ENCODE data around the gene RNF34.

Gene RNF34

DNA sequence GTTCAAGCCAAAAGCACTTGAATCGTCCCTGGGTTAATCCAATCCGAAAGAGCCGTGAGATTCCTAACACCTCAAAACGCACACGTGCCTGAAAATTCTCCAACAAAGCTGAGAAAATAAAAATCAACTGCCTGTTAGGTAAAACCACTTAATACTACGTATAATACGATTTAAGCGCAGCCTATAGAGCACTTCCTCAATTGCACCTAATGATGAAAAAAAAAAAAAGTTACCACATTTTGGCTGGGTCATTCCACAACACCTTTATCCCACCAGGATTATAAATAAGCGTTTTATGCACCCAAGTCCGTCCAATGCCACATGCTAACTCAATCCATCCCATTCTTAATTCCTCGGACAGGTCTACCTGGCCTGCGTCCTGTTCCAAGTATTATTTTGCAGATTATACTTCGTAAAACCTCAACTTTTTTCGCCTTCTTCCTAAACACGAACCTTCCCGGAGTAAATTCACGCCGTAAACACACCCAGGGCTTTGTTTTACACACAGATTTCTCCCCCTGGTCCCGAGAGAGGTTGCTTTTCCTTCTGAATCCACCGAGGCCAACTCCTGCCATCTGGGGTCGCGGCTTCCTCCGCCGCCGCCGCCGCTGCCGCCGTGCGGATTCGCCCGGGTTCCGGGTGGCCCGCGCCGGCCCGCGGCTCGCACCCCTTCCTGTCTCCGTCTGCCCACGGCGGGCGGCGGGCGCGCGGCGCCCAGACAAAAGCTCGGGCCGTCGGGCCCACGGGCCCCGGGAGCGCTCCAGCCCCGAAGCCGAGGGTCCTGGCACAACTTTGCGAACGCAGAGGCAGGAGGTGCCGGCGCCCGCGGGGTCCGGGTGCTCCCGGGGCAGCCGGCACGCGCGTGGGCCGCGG is 66.2 kb downstream of the RNF34 start:
- TF ChIP-seq YY1 (IDR thresholded peaks at IDR 0.05; ENCODE audit: low read depth) (no peak), TCF12 (IDR thresholded peaks at IDR 0.05; ENCODE audit: low read depth) (no peak), ZBTB7A (IDR thresholded peaks at IDR 0.05; ENCODE audit: low read depth) (no peak), TAF1 (IDR thresholded peaks at IDR 0.05; ENCODE audit: low read depth) (no peak), FOXM1 (IDR thresholded peaks at IDR 0.05; ENCODE audit: borderline replicate concordance, low read depth) (no peak), NFIC (IDR thresholded peaks at IDR 0.05) (no peak), CREB1 (IDR thresholded peaks at IDR 0.05; ENCODE audit: low read depth) (no peak), EP300 (IDR thresholded peaks at IDR 0.05; ENCODE audit: borderline replicate concordance) (no peak), TEAD4 (IDR thresholded peaks at IDR 0.05) (no peak), RAD21 (IDR thresholded peaks at IDR 0.05; ENCODE audit: low read depth) (no peak), EGR1 (IDR thresholded peaks at IDR 0.05) (no peak)
- TF ChIP-seq, protein P1, sequence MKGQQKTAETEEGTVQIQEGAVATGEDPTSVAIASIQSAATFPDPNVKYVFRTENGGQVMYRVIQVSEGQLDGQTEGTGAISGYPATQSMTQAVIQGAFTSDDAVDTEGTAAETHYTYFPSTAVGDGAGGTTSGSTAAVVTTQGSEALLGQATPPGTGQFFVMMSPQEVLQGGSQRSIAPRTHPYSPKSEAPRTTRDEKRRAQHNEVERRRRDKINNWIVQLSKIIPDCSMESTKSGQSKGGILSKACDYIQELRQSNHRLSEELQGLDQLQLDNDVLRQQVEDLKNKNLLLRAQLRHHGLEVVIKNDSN (IDR thresholded peaks at IDR 0.05), result no peak
- TF ChIP-seq, protein P2, sequence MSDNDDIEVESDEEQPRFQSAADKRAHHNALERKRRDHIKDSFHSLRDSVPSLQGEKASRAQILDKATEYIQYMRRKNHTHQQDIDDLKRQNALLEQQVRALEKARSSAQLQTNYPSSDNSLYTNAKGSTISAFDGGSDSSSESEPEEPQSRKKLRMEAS (IDR thresholded peaks at IDR 0.05), result no peak
- TF ChIP-seq, protein P3, sequence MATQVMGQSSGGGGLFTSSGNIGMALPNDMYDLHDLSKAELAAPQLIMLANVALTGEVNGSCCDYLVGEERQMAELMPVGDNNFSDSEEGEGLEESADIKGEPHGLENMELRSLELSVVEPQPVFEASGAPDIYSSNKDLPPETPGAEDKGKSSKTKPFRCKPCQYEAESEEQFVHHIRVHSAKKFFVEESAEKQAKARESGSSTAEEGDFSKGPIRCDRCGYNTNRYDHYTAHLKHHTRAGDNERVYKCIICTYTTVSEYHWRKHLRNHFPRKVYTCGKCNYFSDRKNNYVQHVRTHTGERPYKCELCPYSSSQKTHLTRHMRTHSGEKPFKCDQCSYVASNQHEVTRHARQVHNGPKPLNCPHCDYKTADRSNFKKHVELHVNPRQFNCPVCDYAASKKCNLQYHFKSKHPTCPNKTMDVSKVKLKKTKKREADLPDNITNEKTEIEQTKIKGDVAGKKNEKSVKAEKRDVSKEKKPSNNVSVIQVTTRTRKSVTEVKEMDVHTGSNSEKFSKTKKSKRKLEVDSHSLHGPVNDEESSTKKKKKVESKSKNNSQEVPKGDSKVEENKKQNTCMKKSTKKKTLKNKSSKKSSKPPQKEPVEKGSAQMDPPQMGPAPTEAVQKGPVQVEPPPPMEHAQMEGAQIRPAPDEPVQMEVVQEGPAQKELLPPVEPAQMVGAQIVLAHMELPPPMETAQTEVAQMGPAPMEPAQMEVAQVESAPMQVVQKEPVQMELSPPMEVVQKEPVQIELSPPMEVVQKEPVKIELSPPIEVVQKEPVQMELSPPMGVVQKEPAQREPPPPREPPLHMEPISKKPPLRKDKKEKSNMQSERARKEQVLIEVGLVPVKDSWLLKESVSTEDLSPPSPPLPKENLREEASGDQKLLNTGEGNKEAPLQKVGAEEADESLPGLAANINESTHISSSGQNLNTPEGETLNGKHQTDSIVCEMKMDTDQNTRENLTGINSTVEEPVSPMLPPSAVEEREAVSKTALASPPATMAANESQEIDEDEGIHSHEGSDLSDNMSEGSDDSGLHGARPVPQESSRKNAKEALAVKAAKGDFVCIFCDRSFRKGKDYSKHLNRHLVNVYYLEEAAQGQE (IDR thresholded peaks at IDR 0.05; ENCODE audit: low read depth), result no peak

DNA sequence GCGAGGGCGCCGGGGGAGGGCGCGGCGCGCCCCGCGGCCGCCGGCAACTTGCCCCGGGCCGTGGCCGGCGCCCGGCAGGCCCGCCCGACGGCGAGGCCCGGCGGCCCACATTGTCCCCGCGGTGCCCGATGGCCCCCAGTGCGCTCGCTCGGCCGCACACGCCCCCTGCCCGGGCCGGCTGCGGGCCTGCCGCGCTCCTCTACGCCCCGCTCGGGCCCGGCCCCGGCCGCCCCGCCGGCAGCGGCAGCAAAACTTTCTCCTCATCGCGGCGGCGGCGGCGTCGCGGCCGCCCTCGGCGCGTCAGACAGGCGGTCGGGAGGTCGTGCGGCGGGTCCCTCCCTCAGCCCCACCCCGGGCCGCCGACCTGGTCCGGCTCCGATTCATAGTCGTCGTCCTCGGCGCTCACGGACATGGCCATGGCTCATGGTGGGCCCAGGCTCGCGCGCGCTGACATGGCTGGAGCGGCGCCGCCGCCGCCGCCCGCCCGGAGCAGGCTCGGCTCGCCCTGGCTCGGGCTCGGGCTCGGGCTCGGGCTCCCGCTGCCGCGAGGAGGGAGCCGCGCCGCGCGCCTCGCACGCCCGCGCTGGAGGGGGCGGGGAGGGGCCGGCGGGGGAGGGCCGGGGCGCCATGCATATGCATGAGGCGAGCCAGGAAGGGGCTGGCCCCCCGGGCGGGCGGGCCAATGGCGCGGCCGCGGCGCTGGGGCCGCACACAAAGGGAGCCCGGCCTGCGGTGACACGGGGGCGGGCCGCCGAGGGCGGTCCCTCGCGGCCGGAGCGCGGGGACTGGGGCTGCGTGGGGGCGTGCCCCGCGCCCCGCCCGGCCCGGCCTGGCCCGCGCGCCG is 67.1 kb downstream of the RNF34 start:
- no peak for TF ChIP-seq CREB1 (IDR thresholded peaks at IDR 0.05; ENCODE audit: low read depth)
- no peak for TF ChIP-seq TEAD4 (IDR thresholded peaks at IDR 0.05)
- no peak for TF ChIP-seq FOXM1 (IDR thresholded peaks at IDR 0.05; ENCODE audit: borderline replicate concordance, low read depth)
- TF ChIP-seq YY1 (IDR thresholded peaks at IDR 0.05; ENCODE audit: low read depth), result peak; percentile 47
- TF ChIP-seq RAD21 (IDR thresholded peaks at IDR 0.05; ENCODE audit: low read depth), result no peak
- TF ChIP-seq, protein P1 (IDR thresholded peaks at IDR 0.05), result no peak
- no peak for TF ChIP-seq TAF1 (IDR thresholded peaks at IDR 0.05; ENCODE audit: low read depth)
- no peak for TF ChIP-seq EP300 (IDR thresholded peaks at IDR 0.05; ENCODE audit: borderline replicate concordance)
- TF ChIP-seq, protein P2 (IDR thresholded peaks at IDR 0.05), result peak; percentile 58
- no peak for TF ChIP-seq CEBPB (IDR thresholded peaks at IDR 0.05)
- TF ChIP-seq NFIC (IDR thresholded peaks at IDR 0.05), result no peak
- TF ChIP-seq ZBTB7A (IDR thresholded peaks at IDR 0.05; ENCODE audit: low read depth), result no peak
- no peak for TF ChIP-seq EGR1 (IDR thresholded peaks at IDR 0.05)

DNA sequence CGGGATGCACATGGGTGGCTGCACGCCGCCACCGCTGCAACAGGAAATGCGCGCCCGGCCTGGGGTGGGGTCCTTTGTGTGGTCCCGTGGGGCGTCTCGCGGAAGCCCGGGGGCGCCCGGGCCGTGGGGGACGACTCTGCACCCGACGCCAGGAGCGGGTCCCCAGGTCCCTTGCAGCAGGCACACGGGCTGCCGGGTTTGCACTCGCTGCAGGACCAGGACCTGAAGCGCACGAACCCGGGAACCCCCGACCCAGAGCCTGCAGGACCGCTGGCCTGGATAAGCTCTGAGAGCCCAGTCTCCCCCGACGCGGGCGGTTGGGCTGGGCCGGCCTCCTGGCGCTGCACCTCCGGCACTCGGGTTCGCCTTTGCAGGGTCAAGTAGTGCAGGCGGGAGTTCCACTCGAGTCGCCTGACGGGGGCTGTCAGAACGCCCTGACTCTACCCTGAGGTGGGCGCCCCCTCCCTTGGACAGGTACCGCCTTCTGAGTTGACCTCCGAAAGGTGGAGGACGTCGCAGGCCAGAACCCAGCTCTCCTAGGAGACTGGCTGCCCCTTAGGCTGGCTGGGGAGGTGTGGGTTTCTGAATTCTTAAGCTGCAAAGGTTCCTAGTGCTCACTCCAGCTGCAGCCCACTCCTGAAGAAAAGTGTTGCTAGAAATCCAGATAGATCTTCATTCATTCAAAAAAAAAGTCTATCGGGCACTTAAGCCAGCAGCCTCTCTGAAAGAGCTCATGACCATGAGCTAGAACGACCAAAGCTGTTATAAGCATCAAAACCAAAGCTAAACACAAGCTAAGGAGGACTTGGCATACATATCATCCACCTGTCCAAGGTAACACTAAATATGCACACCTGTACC is 68.0 kb downstream of the RNF34 start:
- 0 out of 2 replicates have a peak, but pooled peaks have one; percentile 18 for TF ChIP-seq EP300 (IDR thresholded peaks at IDR 0.05; ENCODE audit: borderline replicate concordance)
- TF ChIP-seq ZBTB7A (IDR thresholded peaks at IDR 0.05; ENCODE audit: low read depth), result peak; percentile 92
- no peak for TF ChIP-seq CEBPB (IDR thresholded peaks at IDR 0.05)
- 0 out of 2 replicates have a peak, but pooled peaks have one; percentile 29 for TF ChIP-seq TAF1 (IDR thresholded peaks at IDR 0.05; ENCODE audit: low read depth)

DNA sequence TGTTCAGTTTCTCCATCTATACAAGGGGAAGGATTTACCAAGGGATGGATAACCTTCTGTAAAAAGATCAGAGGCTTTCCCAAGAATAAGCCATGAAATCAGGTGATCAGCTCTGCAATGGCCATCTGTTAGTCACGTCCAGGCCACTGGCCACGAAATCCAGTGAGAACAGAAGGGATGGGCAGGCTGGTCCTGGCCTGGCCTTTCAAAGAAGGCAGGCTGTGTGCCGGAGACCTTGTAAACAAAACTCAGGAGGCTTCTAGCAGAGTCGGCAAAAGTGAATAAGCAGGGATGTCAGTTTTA is 68.5 kb downstream of the RNF34 start:
- TF ChIP-seq NFIC (IDR thresholded peaks at IDR 0.05) (no peak), YY1 (IDR thresholded peaks at IDR 0.05; ENCODE audit: low read depth) (no peak)

DNA sequence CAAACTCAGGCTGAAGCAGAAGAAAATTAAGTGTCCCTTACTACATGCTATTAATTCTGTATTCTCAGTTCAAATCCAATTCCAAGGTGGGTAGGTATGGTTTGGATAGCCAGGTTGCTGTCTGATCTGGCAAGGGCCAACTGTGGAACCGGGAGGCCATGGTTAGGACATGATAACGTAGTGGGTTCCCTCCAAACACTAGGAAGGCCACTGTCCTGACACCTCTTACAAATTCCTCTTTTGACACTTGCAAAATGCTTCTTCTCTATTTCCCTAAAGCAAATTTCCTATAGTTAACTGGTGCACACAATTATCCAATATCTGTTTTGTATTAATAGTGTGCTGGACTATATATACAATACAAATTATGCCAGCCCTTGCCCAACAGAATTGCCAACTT is 70.8 kb downstream of the RNF34 start:
- TF ChIP-seq, protein P1 (IDR thresholded peaks at IDR 0.05), result no peak
- TF ChIP-seq TAF1 (IDR thresholded peaks at IDR 0.05; ENCODE audit: low read depth) (no peak), YY1 (IDR thresholded peaks at IDR 0.05; ENCODE audit: low read depth) (no peak), ZBTB7A (IDR thresholded peaks at IDR 0.05; ENCODE audit: low read depth) (no peak), TCF12 (IDR thresholded peaks at IDR 0.05; ENCODE audit: low read depth) (no peak)
- TF ChIP-seq, protein P3 (IDR thresholded peaks at IDR 0.05; ENCODE audit: low read depth), result no peak

Measured in Ishikawa (cell line).